GM12878 (cell line): ENCODE results near the gene DDIT4. TPM values are rescaled to one million over a fixed set of nuclear protein-coding genes. Genes with fewer than 3 reads are reported as not detected.

Experiments
- ASH2L ChIP-seq: fragments of 300-600, 200-600 bp; sonication (generic); IDR thresholded peaks from 2 replicates; pipeline ENCODE4 v1.6.1; 2017; ENCODE audit warnings: low read depth, mild to moderate bottlenecking, borderline replicate concordance
- ATF2 ChIP-seq: IDR thresholded peaks from 2 replicates; pipeline ENCODE4 v1.6.1; 2012; ENCODE audit warnings: low read length, inconsistent platforms
- BHLHE40 ChIP-seq, 2 experiments: fragments of 450-650 bp in 1 of 2; IDR thresholded peaks; 2 replicates each; pipeline ENCODE4 v1.6.1; 2011 to 2017; ENCODE audit warnings: low read depth in 2 of 2, borderline replicate concordance in 1 of 2, improper control_type of control experiment in 1 of 2, low read length in 1 of 2, mild to moderate bottlenecking in 1 of 2
- CEBPB ChIP-seq, 2 experiments: fragments of 150-350 bp in 1 of 2; IDR thresholded peaks; 2 replicates each; pipeline ENCODE4 v1.6.1; 2012 to 2014; ENCODE audit warnings: low read depth in 2 of 2, low read length in 2 of 2, borderline replicate concordance in 1 of 2, inconsistent platforms in 1 of 2
- DPF2 ChIP-seq: fragments of 450-650 bp; IDR thresholded peaks from 2 replicates; pipeline ENCODE4 v1.6.1; 2017; ENCODE audit warnings: mild to moderate bottlenecking
- EED ChIP-seq: sonication (generic); IDR thresholded peaks from 2 replicates; pipeline ENCODE4 v1.6.1; 2016; ENCODE audit warnings: antibody characterized with exemption, low read depth
- ELK1 ChIP-seq: IDR thresholded peaks from 2 replicates; pipeline ENCODE4 v1.6.1; 2012; ENCODE audit warnings: low read depth, low read length, improper control_type of control experiment
- ETV6 ChIP-seq, 2 experiments: fragments of 450-650 bp in 1 of 2; IDR thresholded peaks in 1 of 2; conservative IDR thresholded peaks in 1 of 2; 2 replicates each; pipeline ENCODE4 v1.6.1; 2014; ENCODE audit warnings: antibody characterized with exemption in 1 of 2, borderline replicate concordance in 1 of 2, low read depth in 1 of 2, mild to moderate bottlenecking in 1 of 2, moderate library complexity in 1 of 2
- FOXK2 ChIP-seq: fragments of 450-650 bp; IDR thresholded peaks from 2 replicates; pipeline ENCODE4 v1.6.1; 2017; ENCODE audit warnings: mild to moderate bottlenecking, moderate library complexity
- HCFC1 ChIP-seq: fragments of 150-350 bp; IDR thresholded peaks from 2 replicates; pipeline ENCODE4 v1.6.1; 2014; ENCODE audit warnings: low read length
- HDAC6 ChIP-seq: fragments of 200-600 bp; sonication (generic); IDR thresholded peaks from one replicate; pipeline ENCODE4 v1.8.0; 2017; ENCODE audit warnings: antibody characterized with exemption; ENCODE audit not compliant: unreplicated experiment
- NKRF ChIP-seq: fragments of 450-650 bp; conservative IDR thresholded peaks from 2 replicates; pipeline ENCODE4 v1.6.1; 2017; ENCODE audit warnings: mild to moderate bottlenecking, moderate library complexity
- NR2F1 ChIP-seq: fragments of 450-650 bp; conservative IDR thresholded peaks from 2 replicates; pipeline ENCODE4 v1.6.1; 2017; ENCODE audit warnings: mild to moderate bottlenecking
- POU2F2 ChIP-seq: IDR thresholded peaks from 3 replicates; pipeline ENCODE4 v1.6.1; 2011; ENCODE audit warnings: low read depth, mild to moderate bottlenecking, low read length, borderline replicate concordance
- RBBP5 ChIP-seq: fragments of 200-600 bp; sonication (generic); conservative IDR thresholded peaks from 2 replicates; pipeline ENCODE4 v1.6.1; 2016
- SREBF2 ChIP-seq: IDR thresholded peaks from 2 replicates; pipeline ENCODE4 v1.6.1; 2012; ENCODE audit warnings: mild to moderate bottlenecking, low read length
- TAF1 ChIP-seq: IDR thresholded peaks from 2 replicates; pipeline ENCODE4 v1.6.1; 2011; ENCODE audit warnings: mild to moderate bottlenecking, low read depth, low read length, borderline replicate concordance
- WRNIP1 ChIP-seq: IDR thresholded peaks from 2 replicates; pipeline ENCODE4 v1.6.1; 2011; ENCODE audit warnings: low read depth, low read length, improper control_type of control experiment, borderline replicate concordance
- ZNF217 ChIP-seq: fragments of 450-650 bp; IDR thresholded peaks from 2 replicates; pipeline ENCODE4 v1.6.1; 2017; ENCODE audit warnings: antibody characterized with exemption, mild to moderate bottlenecking
- polyA plus RNA-seq, 11 experiments: library from polyadenylated mRNA; depleted of rRNA in 4 of 11; unstranded in 6 of 11; stranded (reverse) in 5 of 11; fragments of >200 nt; fragmentation: Nextera tagmentation in 4 of 11; fragmentation: Illumina TruSeq in 1 of 11; extraction: Ambion mirVana in 4 of 11; extraction: Trizol in 1 of 11; gene quantifications; 1 replicate in 1 of 11; 2 replicates in 10 of 11; pipeline versions ENCODE4 v1.2.1 to v1.2.3, GENCODE V29; 2011 to 2016; ENCODE audit warnings: inconsistent platforms in 2 of 11, missing spikeins in 2 of 11, low read depth in 1 of 11
- total RNA-seq, 4 experiments: library from RNA; depleted of rRNA in 3 of 4; stranded (reverse); fragments of >200 nt in 3 of 4; fragmentation: Illumina TruSeq in 1 of 4; extraction: Trizol in 1 of 4; gene quantifications; 2 replicates each; pipeline versions ENCODE4 v1.2.1 to v1.2.3, GENCODE V29; 2013 to 2021
- TF ChIP-seq, protein P1 (sequence below): fragments of 450-650 bp; IDR thresholded peaks from 2 replicates; pipeline ENCODE4 v1.6.1; 2017; ENCODE audit warnings: mild to moderate bottlenecking
- TF ChIP-seq, protein P2 (sequence below): fragments of 450-650 bp; IDR thresholded peaks from 2 replicates; pipeline ENCODE4 v1.6.1; 2017; ENCODE audit warnings: mild to moderate bottlenecking, low read depth, inconsistent platforms; ENCODE audit not compliant: poor library complexity, severe bottlenecking

The DDIT4 gene
- total and polyA plus RNA-seq, 10 of the 15 experiments (the other 5 are each of a cell fraction or from before 2014, with no cell fraction given): 2.1 to 277 (median 183) TPM

DNA sequence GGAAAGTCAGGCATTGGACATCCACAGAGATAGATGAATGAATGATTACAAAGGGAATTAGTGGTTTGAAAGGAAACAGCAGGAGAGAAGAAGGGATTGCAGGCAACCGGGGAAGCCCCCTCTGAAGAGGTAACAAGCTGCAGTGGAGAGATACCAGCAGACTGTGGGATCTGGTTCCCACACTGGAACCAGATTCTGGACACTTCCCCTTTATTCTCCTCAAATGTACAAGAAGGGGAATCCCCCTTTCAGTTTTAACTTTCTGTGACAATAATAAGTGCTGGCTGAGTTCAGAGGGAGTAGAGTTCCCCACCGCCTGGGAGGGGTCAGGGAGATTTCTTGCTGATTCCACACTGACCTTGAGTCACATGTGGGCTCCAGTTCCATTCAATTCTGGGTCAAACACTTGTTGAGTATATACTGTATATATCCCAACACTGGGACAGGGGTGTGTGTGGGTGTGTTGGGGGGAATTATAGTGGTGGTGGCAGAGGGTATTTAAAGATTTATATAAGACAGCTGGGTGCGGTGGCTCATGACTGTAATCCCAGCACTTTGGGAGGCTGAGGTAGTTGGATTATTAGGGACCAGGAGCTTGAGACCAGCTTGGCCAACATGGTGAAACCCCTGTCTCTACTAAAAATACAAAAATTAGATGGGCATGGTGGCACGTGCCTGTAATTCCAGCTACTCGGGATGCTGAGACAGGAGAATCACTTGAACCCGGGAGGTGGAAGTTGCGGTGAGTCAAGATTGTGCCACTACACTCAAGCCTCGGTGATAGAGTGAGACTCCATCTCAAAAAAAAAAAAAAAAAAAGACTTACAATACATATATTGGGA, 16.5 kb upstream of the DDIT4 start (continued):
- TF ChIP-seq TAF1 (no peak), FOXK2 (no peak), RBBP5 (no peak), ZNF217 (no peak), ATF2 (peak; percentile 85), NR2F1 (peak; percentile 56; the same call in 1 of the 2 replicates), WRNIP1 (no peak), CEBPB (IDR thresholded peaks at IDR 0.05; ENCODE audit: borderline replicate concordance in 1 of 2, low read depth in 2 of 2, low read length in 2 of 2) (no peak), POU2F2 (no peak; the same call in 2 of the 3 replicates), NKRF (no peak), HDAC6 (no peak), ASH2L (no peak), SREBF2 (no peak), ETV6 (conservative IDR thresholded peaks at IDR 0.05 in 1 of 2, IDR thresholded peaks at IDR 0.05 in 1 of 2; ENCODE audit: borderline replicate concordance in 1 of 2, low read depth in 1 of 2) (no peak; a peak in 1 of 4 replicates), BHLHE40 (IDR thresholded peaks at IDR 0.05; ENCODE audit: borderline replicate concordance in 1 of 2, low read depth in 2 of 2, low read length in 1 of 2) (peak; percentile 46 to 56; a peak in 2 of 4 replicates), HCFC1 (no peak), EED (peak; percentile 98), ELK1 (no peak), DPF2 (peak; percentile 82)
- TF ChIP-seq, protein P1, sequence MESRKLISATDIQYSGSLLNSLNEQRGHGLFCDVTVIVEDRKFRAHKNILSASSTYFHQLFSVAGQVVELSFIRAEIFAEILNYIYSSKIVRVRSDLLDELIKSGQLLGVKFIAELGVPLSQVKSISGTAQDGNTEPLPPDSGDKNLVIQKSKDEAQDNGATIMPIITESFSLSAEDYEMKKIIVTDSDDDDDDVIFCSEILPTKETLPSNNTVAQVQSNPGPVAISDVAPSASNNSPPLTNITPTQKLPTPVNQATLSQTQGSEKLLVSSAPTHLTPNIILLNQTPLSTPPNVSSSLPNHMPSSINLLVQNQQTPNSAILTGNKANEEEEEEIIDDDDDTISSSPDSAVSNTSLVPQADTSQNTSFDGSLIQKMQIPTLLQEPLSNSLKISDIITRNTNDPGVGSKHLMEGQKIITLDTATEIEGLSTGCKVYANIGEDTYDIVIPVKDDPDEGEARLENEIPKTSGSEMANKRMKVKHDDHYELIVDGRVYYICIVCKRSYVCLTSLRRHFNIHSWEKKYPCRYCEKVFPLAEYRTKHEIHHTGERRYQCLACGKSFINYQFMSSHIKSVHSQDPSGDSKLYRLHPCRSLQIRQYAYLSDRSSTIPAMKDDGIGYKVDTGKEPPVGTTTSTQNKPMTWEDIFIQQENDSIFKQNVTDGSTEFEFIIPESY: no peak
- TF ChIP-seq, protein P2, sequence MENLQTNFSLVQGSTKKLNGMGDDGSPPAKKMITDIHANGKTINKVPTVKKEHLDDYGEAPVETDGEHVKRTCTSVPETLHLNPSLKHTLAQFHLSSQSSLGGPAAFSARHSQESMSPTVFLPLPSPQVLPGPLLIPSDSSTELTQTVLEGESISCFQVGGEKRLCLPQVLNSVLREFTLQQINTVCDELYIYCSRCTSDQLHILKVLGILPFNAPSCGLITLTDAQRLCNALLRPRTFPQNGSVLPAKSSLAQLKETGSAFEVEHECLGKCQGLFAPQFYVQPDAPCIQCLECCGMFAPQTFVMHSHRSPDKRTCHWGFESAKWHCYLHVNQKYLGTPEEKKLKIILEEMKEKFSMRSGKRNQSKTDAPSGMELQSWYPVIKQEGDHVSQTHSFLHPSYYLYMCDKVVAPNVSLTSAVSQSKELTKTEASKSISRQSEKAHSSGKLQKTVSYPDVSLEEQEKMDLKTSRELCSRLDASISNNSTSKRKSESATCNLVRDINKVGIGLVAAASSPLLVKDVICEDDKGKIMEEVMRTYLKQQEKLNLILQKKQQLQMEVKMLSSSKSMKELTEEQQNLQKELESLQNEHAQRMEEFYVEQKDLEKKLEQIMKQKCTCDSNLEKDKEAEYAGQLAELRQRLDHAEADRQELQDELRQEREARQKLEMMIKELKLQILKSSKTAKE: peak; percentile 87
